ENCODE measurements around the gene DCST2. TPM values are rescaled to one million over a fixed set of nuclear protein-coding genes. Genes with fewer than 3 reads are reported as not detected.
A peak's percentile ranks its signal among the peaks of the same experiment; 100 is the strongest.
"Not testable (repeated sequence)": the region's sequence is repeated elsewhere in the genome, so short reads cannot be mapped to it uniquely, and the experiment has no call there.

Gene DCST2
- total and polyA plus RNA-seq, 7 experiments from 2014 or later: 0.22 to 3.3 (median 2.4) TPM; not detected in 2

- peaks cover 0 to 8% (median 0%) of the 10 kb centered on the region in 3 experiments for H3K36me3 ChIP-seq (ENCODE audit: control insufficient read depth in 2 of 3, insufficient read depth in 3 of 3, low read length in 3 of 3)
- no peaks in the 10 kb centered on the region for H3K27me3 Mint-ChIP-seq
- POLR2A ChIA-PET: interaction anchor here (0.6 to 18.2 kb wide), 13 partner anchors 11 to 1644 kb away, joined by 3 to 270 read pairs (median 6); partner anchors contain the start of genes CKS1B, FLAD1, PBXIP1 and PMVK
- H3K4me1 Mint-ChIP-seq: peaks cover 12 to 49% (median 39%) of the 10 kb centered on the region in 7 donors
- peak overlapping the region; percentile 88 to 98 (median 93) for H3K27ac Mint-ChIP-seq
- H3K27ac ChIP-seq (ENCODE audit: low read depth, low read length): peak overlapping the region; percentile 88
- CTCF ChIA-PET: interaction anchor here (0.9 to 17.9 kb wide), 8 partner anchors 13 to 440 kb away, joined by 3 to 291 read pairs (median 6); partner anchors contain the start of genes FLAD1, PBXIP1 and PMVK
- peak overlapping the region; percentile 90 to 100 (median 96) for H3K4me3 Mint-ChIP-seq
- H3K36me3 Mint-ChIP-seq: peaks cover 0 to 11% (median 0%) of the 10 kb centered on the region in 5 donors
- H3K4me1 ChIP-seq (ENCODE audit: control insufficient read depth in 2 of 2, insufficient read depth in 2 of 2, low read length in 2 of 2): peaks cover 11 to 19% of the 10 kb centered on the region in 2 donors
- no peaks in the 10 kb centered on the region for H3K9me3 ChIP-seq (ENCODE audit: control insufficient read depth in 2 of 3, low read length in 3 of 3)
- ATAC-seq: no peak
- DNase-seq: peak in 3 of 9 donors; percentile 40 to 82 (median 74)
- peak overlapping the region; percentile 68 for H3K4me3 ChIP-seq (ENCODE audit: low read length)
- H3K9me3 Mint-ChIP-seq: peaks cover 0 to 2% (median 0%) of the 10 kb centered on the region in 11 donors
- intact Hi-C loops (cut with micrococcal nuclease): loop anchor here (1.0 to 10.0 kb wide), 8 partner anchors 16 to 1505 kb away; partner anchors contain the start of genes ATP8B2 (in 1 of the 2), EFNA4 (in 1 of the 2), FLAD1 (in 1 of the 2) and MEF2D (in 1 of the 2)
- H3K27me3 ChIP-seq (ENCODE audit: control insufficient read depth in 2 of 2, insufficient read depth in 2 of 2, low read length in 2 of 2): no peaks in the 10 kb centered on the region
Measured at GRCh38 chr1:154999571-155000410, 33.8 kb downstream of the DCST2 start.

- Histone ChIP-seq H3K27ac (ENCODE audit: low read depth, low read length) (peak overlapping the region; percentile 88), H3K9me3 (ENCODE audit: control insufficient read depth in 2 of 3, low read length in 3 of 3) (no peaks in the 10 kb centered on the region), H3K4me3 (ENCODE audit: low read length) (peak overlapping the region; percentile 66), H3K36me3 (ENCODE audit: control insufficient read depth in 2 of 3, insufficient read depth in 3 of 3, low read length in 3 of 3) (peaks cover 0 to 8% (median 0%) of the 10 kb centered on the region in 3 experiments), H3K4me1 (ENCODE audit: control insufficient read depth in 2 of 2, insufficient read depth in 2 of 2, low read length in 2 of 2) (peaks cover 4 to 11% of the 10 kb centered on the region in 2 donors), H3K27me3 (ENCODE audit: control insufficient read depth in 2 of 2, insufficient read depth in 2 of 2, low read length in 2 of 2) (no peaks in the 10 kb centered on the region)
- DNase-seq (peak in 8 of 9 donors; percentile 49 to 75 (median 58)), ATAC-seq (no peak)
- ChIA-PET POLR2A (interaction anchor here (0.6 to 18.2 kb wide), 16 partner anchors 9 to 1645 kb away, joined by 3 to 270 read pairs (median 4); partner anchors contain the start of genes CKS1B, FLAD1, PBXIP1 and PMVK), CTCF (interaction anchor here (0.7 to 17.9 kb wide), 11 partner anchors 12 to 439 kb away, joined by 3 to 291 read pairs (median 4); partner anchors contain the start of genes FLAD1, PBXIP1, PYGO2 and SHC1)
- peak overlapping the region; percentile 80 to 99 (median 91) for H3K4me3 Mint-ChIP-seq
- peaks cover 0 to 2% (median 0%) of the 10 kb centered on the region in 11 donors for H3K9me3 Mint-ChIP-seq
- H3K27me3 Mint-ChIP-seq: no peaks in the 10 kb centered on the region
- H3K36me3 Mint-ChIP-seq: peaks cover 0 to 7% (median 0%) of the 10 kb centered on the region in 5 donors
- peak overlapping the region; percentile 83 to 97 (median 91) for H3K27ac Mint-ChIP-seq
- intact Hi-C loops (cut with micrococcal nuclease): loop anchor here (1.0 kb wide), 4 partner anchors 16 to 440 kb away; partner anchors contain the start of gene FLAD1 (in 1 of the 2)
- peaks cover 12 to 42% (median 32%) of the 10 kb centered on the region in 7 donors for H3K4me1 Mint-ChIP-seq
Measured at GRCh38 chr1:154998818-154999570, 34.6 kb downstream of the DCST2 start.

- H3K4me1 Mint-ChIP-seq: peaks cover 12 to 38% (median 32%) of the 10 kb centered on the region in 7 donors
- CTCF ChIA-PET: interaction anchor here (0.7 to 17.9 kb wide), 10 partner anchors 14 to 438 kb away, joined by 3 to 291 read pairs (median 5); partner anchors contain the start of genes FLAD1, PBXIP1, PYGO2 and SHC1
- no peak overlapping the region for H3K27ac ChIP-seq (ENCODE audit: low read depth, low read length)
- H3K4me3 Mint-ChIP-seq: peak overlapping the region; percentile 34 to 99 (median 58)
- H3K27me3 ChIP-seq (ENCODE audit: control insufficient read depth in 2 of 2, insufficient read depth in 2 of 2, low read length in 2 of 2): no peaks in the 10 kb centered on the region
- peaks cover 0 to 3% (median 0%) of the 10 kb centered on the region in 5 donors for H3K36me3 Mint-ChIP-seq
- POLR2A ChIA-PET: interaction anchor here (0.7 to 18.2 kb wide), 12 partner anchors 10 to 223 kb away, joined by 3 to 270 read pairs (median 6); partner anchors contain the start of genes FLAD1, PBXIP1, PMVK and PYGO2
- no peaks in the 10 kb centered on the region for H3K9me3 ChIP-seq (ENCODE audit: control insufficient read depth in 2 of 3, low read length in 3 of 3)
- H3K4me3 ChIP-seq (ENCODE audit: low read length): no peak overlapping the region
- no peaks in the 10 kb centered on the region for H3K27me3 Mint-ChIP-seq
- peaks cover 0 to 2% (median 0%) of the 10 kb centered on the region in 11 donors for H3K9me3 Mint-ChIP-seq
- peak overlapping the region in 6 of 9 donors; percentile 3 to 95 (median 90) for H3K27ac Mint-ChIP-seq
- H3K36me3 ChIP-seq (ENCODE audit: control insufficient read depth in 2 of 3, insufficient read depth in 3 of 3, low read length in 3 of 3): peaks cover 0 to 8% (median 0%) of the 10 kb centered on the region in 3 experiments
- intact Hi-C loops (cut with micrococcal nuclease): no loop called here
- H3K4me1 ChIP-seq (ENCODE audit: control insufficient read depth in 2 of 2, insufficient read depth in 2 of 2, low read length in 2 of 2): peaks cover 3 to 11% of the 10 kb centered on the region in 2 donors
- DNase-seq: no peak
- no peak for ATAC-seq
Measured at GRCh38 chr1:154998201-154998780, 35.3 kb downstream of the DCST2 start.

GRCh38 chr1:154996966-154997701 is 36.4 kb downstream of the DCST2 start:
- ChIA-PET CTCF (interaction anchor here (0.9 to 17.9 kb wide), 7 partner anchors 15 to 88 kb away, joined by 3 to 291 read pairs (median 3); partner anchors contain the start of genes FLAD1 and PBXIP1), POLR2A (interaction anchor here (1.0 to 18.2 kb wide), 4 partner anchors 9 to 23 kb away, joined by 3 to 270 read pairs (median 6); no protein-coding TSS in a partner anchor)
- Mint-ChIP-seq H3K36me3 (peaks cover 0 to 5% (median 0%) of the 10 kb centered on the region in 5 donors), H3K4me1 (peaks cover 12 to 37% (median 32%) of the 10 kb centered on the region in 7 donors), H3K9me3 (peaks cover 0 to 2% (median 0%) of the 10 kb centered on the region in 11 donors), H3K27ac (peak overlapping the region in 4 of 9 donors; percentile 3 to 59 (median 28)), H3K4me3 (peak overlapping the region in 3 of 10 donors; percentile 15 to 54 (median 25)), H3K27me3 (no peaks in the 10 kb centered on the region)
- no peak overlapping the region for H3K27ac ChIP-seq (ENCODE audit: low read depth, low read length)
- H3K4me1 ChIP-seq (ENCODE audit: control insufficient read depth in 2 of 2, insufficient read depth in 2 of 2, low read length in 2 of 2): peaks cover 3 to 11% of the 10 kb centered on the region in 2 donors
- H3K27me3 ChIP-seq (ENCODE audit: control insufficient read depth in 2 of 2, insufficient read depth in 2 of 2, low read length in 2 of 2): no peaks in the 10 kb centered on the region
- intact Hi-C loops (cut with micrococcal nuclease): no loop called here
- H3K4me3 ChIP-seq (ENCODE audit: low read length): no peak overlapping the region
- DNase-seq (no peak), ATAC-seq (no peak)
- no peaks in the 10 kb centered on the region for H3K9me3 ChIP-seq (ENCODE audit: control insufficient read depth in 2 of 3, low read length in 3 of 3)
- H3K36me3 ChIP-seq (ENCODE audit: control insufficient read depth in 2 of 3, insufficient read depth in 3 of 3, low read length in 3 of 3): peaks cover 0 to 9% (median 0%) of the 10 kb centered on the region in 3 experiments

- ATAC-seq; H3K4me3 Mint-ChIP-seq; H3K36me3 Mint-ChIP-seq; H3K36me3 ChIP-seq (ENCODE audit: control insufficient read depth in 2 of 3, insufficient read depth in 3 of 3, low read length in 3 of 3); H3K27me3 Mint-ChIP-seq; intact Hi-C loops (cut with micrococcal nuclease); H3K27me3 ChIP-seq (ENCODE audit: control insufficient read depth in 2 of 2, insufficient read depth in 2 of 2, low read length in 2 of 2); DNase-seq; H3K9me3 Mint-ChIP-seq; H3K9me3 ChIP-seq (ENCODE audit: control insufficient read depth in 2 of 3, low read length in 3 of 3); H3K4me3 ChIP-seq (ENCODE audit: low read length); H3K27ac ChIP-seq (ENCODE audit: low read depth, low read length): not testable (repeated sequence)
- Mint-ChIP-seq H3K4me1 (peaks cover 12 to 37% (median 32%) of the 10 kb centered on the region in 7 donors), H3K27ac (peak overlapping the region in 2 of 9 donors; percentile 16 to 57)
- peaks cover 3 to 11% of the 10 kb centered on the region in 2 donors for H3K4me1 ChIP-seq (ENCODE audit: control insufficient read depth in 2 of 2, insufficient read depth in 2 of 2, low read length in 2 of 2)
- ChIA-PET POLR2A (interaction anchor here (1.0 to 18.2 kb wide), 8 partner anchors 8 to 59 kb away, joined by 4 to 270 read pairs (median 8); partner anchors contain the start of genes CKS1B, FLAD1 and PMVK), CTCF (interaction anchor here (0.7 to 17.9 kb wide), 6 partner anchors 12 to 40 kb away, joined by 3 to 291 read pairs (median 3); partner anchors contain the start of genes FLAD1 and PBXIP1)
Measured at GRCh38 chr1:154995301-154995983, 38.1 kb downstream of the DCST2 start.

All from naive thymus-derived CD4-positive, alpha-beta T cell (primary cell).